Liver (tissue), 9 donors: ENCODE results near the gene RHO. TPM values are rescaled to one million over a fixed set of nuclear protein-coding genes. Genes with fewer than 3 reads are reported as not detected.

ENCODE experiments used
- DNase-seq: peaks from one replicate; pipeline ENCODE4 v3.0.0-alpha.2; 2017; ENCODE audit warnings: low spot score
- H3K27ac ChIP-seq, 2 donors: one replicate each; pipeline ENCODE4 v1.7.0; 2013; ENCODE audit warnings: inconsistent platforms in 2 of 2, low read length in 2 of 2, control low read depth in 1 of 2, low read depth in 1 of 2, mild to moderate bottlenecking in 1 of 2
- H3K27me3 ChIP-seq, 4 donors: one replicate each; pipeline versions ENCODE4 v1.6.1 to v1.7.0; 2013; ENCODE audit warnings: low read length in 3 of 4, inconsistent platforms in 1 of 4, mild to moderate bottlenecking in 1 of 4, moderate library complexity in 1 of 4; ENCODE audit not compliant: control insufficient read depth in 4 of 4, insufficient read depth in 4 of 4
- H3K36me3 ChIP-seq, 4 donors: one replicate each; pipeline versions ENCODE4 v1.6.1 to v1.7.0; 2013; ENCODE audit warnings: low read length in 3 of 4, mild to moderate bottlenecking in 3 of 4, low read depth in 1 of 4, moderate library complexity in 1 of 4; ENCODE audit not compliant: control insufficient read depth in 4 of 4, insufficient read depth in 3 of 4
- H3K4me1 ChIP-seq, 4 donors: one replicate each; pipeline versions ENCODE4 v1.6.1 to v1.7.0; 2013; ENCODE audit warnings: low read length in 3 of 4, mild to moderate bottlenecking in 3 of 4, moderate library complexity in 1 of 4; ENCODE audit not compliant: control insufficient read depth in 4 of 4, insufficient read depth in 4 of 4
- H3K4me3 ChIP-seq, 3 donors: one replicate each; pipeline versions ENCODE4 v1.6.1 to v1.7.0; 2013; ENCODE audit warnings: low read length in 3 of 3, control low read depth in 1 of 3, low read depth in 1 of 3, mild to moderate bottlenecking in 1 of 3
- H3K9ac ChIP-seq, 2 donors: one replicate each; pipeline ENCODE4 v1.7.0; 2013; ENCODE audit warnings: low read length in 2 of 2, mild to moderate bottlenecking in 2 of 2, moderate library complexity in 2 of 2, control low read depth in 1 of 2, low read depth in 1 of 2
- H3K9me3 ChIP-seq, 4 donors: one replicate each; pipeline versions ENCODE4 v1.6.1 to v1.7.0; 2013; ENCODE audit warnings: low read length in 3 of 4; ENCODE audit not compliant: control insufficient read depth in 4 of 4
- ATF3 ChIP-seq: IDR thresholded peaks from 2 replicates; pipeline ENCODE4 v1.6.1; 2016; ENCODE audit warnings: antibody characterized with exemption
- CTCF ChIP-seq: fragments of 150-350 bp; IDR thresholded peaks from 2 replicates; pipeline ENCODE4 v1.5.1; 2017; ENCODE audit warnings: improper control_type of control experiment, low read depth, low read length; ENCODE audit not compliant: missing input control
- EGR1 ChIP-seq, 2 donors: IDR thresholded peaks; 2 replicates each; pipeline ENCODE4 v1.6.1; 2016 to 2018; ENCODE audit warnings: antibody characterized with exemption in 2 of 2, low read depth in 2 of 2
- FOXA2 ChIP-seq: IDR thresholded peaks from 2 replicates; pipeline ENCODE4 v1.6.1; 2016; ENCODE audit warnings: antibody characterized with exemption
- GABPA ChIP-seq, 2 donors: IDR thresholded peaks in 1 of 2; conservative IDR thresholded peaks in 1 of 2; 2 replicates each; pipeline ENCODE4 v1.6.1; 2016; ENCODE audit warnings: antibody characterized with exemption in 2 of 2, mild to moderate bottlenecking in 1 of 2, moderate library complexity in 1 of 2
- HNF4A ChIP-seq, 2 donors: conservative IDR thresholded peaks; 2 replicates each; pipeline ENCODE4 v1.6.1; 2016; ENCODE audit warnings: antibody characterized with exemption in 2 of 2, mild to moderate bottlenecking in 2 of 2
- HNF4G ChIP-seq: IDR thresholded peaks from 2 replicates; pipeline ENCODE4 v1.6.1; 2016; ENCODE audit warnings: antibody characterized with exemption
- JUND ChIP-seq, 2 donors: IDR thresholded peaks; 2 replicates each; pipeline ENCODE4 v1.6.1; 2016; ENCODE audit warnings: antibody characterized with exemption in 2 of 2
- RAD21 ChIP-seq, 2 donors: IDR thresholded peaks; 2 replicates each; pipeline ENCODE4 v1.6.1; 2016; ENCODE audit warnings: antibody characterized with exemption in 2 of 2, mild to moderate bottlenecking in 2 of 2
- REST ChIP-seq: IDR thresholded peaks from 2 replicates; pipeline ENCODE4 v1.6.1; 2016; ENCODE audit warnings: antibody characterized with exemption, mild to moderate bottlenecking
- RXRA ChIP-seq, 2 donors: IDR thresholded peaks; 2 replicates each; pipeline ENCODE4 v1.6.1; 2017 to 2018; ENCODE audit warnings: antibody characterized with exemption in 2 of 2, mild to moderate bottlenecking in 1 of 2
- SP1 ChIP-seq: IDR thresholded peaks from 2 replicates; pipeline ENCODE4 v1.6.1; 2018; ENCODE audit warnings: antibody characterized with exemption, mild to moderate bottlenecking
- ZBTB33 ChIP-seq: IDR thresholded peaks from 2 replicates; pipeline ENCODE4 v1.6.1; 2016; ENCODE audit warnings: antibody characterized with exemption
- WGBS: extraction: QIAGEN DNeasy Blood & Tissue Kit; methylation state at CpG from one replicate; pipeline ENCODE4 v1.1.7; 2013; 5-methylcytosine and 5-hydroxymethylcytosine counted together
- polyA plus RNA-seq, 2 donors: library from polyadenylated mRNA; stranded (reverse) in 1 of 2; unstranded in 1 of 2; fragments of 200-250 nt in 1 of 2; fragments of >200 nt in 1 of 2; fragmentation: Nextera tagmentation in 1 of 2; extraction: Ambion mirVana in 1 of 2; gene quantifications; one replicate each; pipeline versions ENCODE4 v1.2.1 to v1.2.3, GENCODE V29; 2013 to 2015
- total RNA-seq, 2 donors: library from RNA; depleted of rRNA; stranded (reverse); fragments of >200 nt; gene quantifications; one replicate each; pipeline ENCODE4 v1.2.3, GENCODE V29; 2014
- TF ChIP-seq, protein P1 (sequence below): IDR thresholded peaks from 2 replicates; pipeline ENCODE4 v1.6.1; 2016; ENCODE audit warnings: antibody characterized with exemption
- donor health status: healthy.
- donor health status: healthy.
- donor health status: healthy.
- donor health status: healthy.
- donor health status: healthy.

The RHO gene
- total and polyA plus RNA-seq, 4 donors, result not detected

- peaks cover 0 to 13% (median 8%) of the 10 kb centered on the region in 4 donors for H3K4me1 ChIP-seq
- WGBS, result 94% methylated on average over 5 of the region's 5 CpGs
- no peak overlapping the region for H3K4me3 ChIP-seq
- H3K36me3 ChIP-seq, result peaks cover 0 to 15% (median 7%) of the 10 kb centered on the region in 4 donors
- no peak overlapping the region for H3K27ac ChIP-seq
- TF ChIP-seq, protein P1, sequence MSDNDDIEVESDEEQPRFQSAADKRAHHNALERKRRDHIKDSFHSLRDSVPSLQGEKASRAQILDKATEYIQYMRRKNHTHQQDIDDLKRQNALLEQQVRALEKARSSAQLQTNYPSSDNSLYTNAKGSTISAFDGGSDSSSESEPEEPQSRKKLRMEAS, result no peak
- no peak for TF ChIP-seq CTCF
- TF ChIP-seq REST, result no peak
- no peak for TF ChIP-seq ATF3
- no peak for TF ChIP-seq RAD21 (IDR thresholded peaks at IDR 0.05)
- no peak for TF ChIP-seq FOXA2
- TF ChIP-seq HNF4G, result no peak
- TF ChIP-seq EGR1 (IDR thresholded peaks at IDR 0.05; ENCODE audit: low read depth in 2 of 2), result no peak
- TF ChIP-seq GABPA (IDR thresholded peaks at IDR 0.05 in 1 of 2, conservative IDR thresholded peaks at IDR 0.05 in 1 of 2), result no peak
- TF ChIP-seq SP1, result no peak
- no peak for TF ChIP-seq ZBTB33
- no peak for TF ChIP-seq HNF4A (conservative IDR thresholded peaks at IDR 0.05)
- no peak for TF ChIP-seq RXRA (IDR thresholded peaks at IDR 0.05)
- no peak for TF ChIP-seq JUND (IDR thresholded peaks at IDR 0.05)
- H3K27me3 ChIP-seq, result no peaks in the 10 kb centered on the region
- H3K9me3 ChIP-seq, result no peaks in the 10 kb centered on the region
- no peak overlapping the region for H3K9ac ChIP-seq
- no peak for DNase-seq
These were observed 26.8 kb upstream of the RHO start for GRCh38 chr3:129501630-129502029.
